GM12892 (cell line): ENCODE results near the gene NCOR1.
"Not testable (repeated sequence)": the region's sequence is repeated elsewhere in the genome, so short reads cannot be mapped to it uniquely, and the experiment has no call there.

Experiments
- DNase-seq: peaks from one replicate; pipeline ENCODE4 v3.0.0; 2011; ENCODE audit not compliant: insufficient read length
- FAIRE-seq: peaks from 2 replicates; lab custom pipeline; 2011; peaks lifted over from hg19 to GRCh38; lab: Jason Lieb, UNC
- POLR2A ChIP-seq: IDR thresholded peaks from 2 replicates; pipeline ENCODE4 v1.6.1; 2011; ENCODE audit warnings: low read depth, low read length, control low read depth
- POLR2AphosphoS5 ChIP-seq: IDR thresholded peaks from 2 replicates; pipeline ENCODE4 v1.6.1; 2011; ENCODE audit warnings: low read depth, low read length, control low read depth
- TAF1 ChIP-seq: IDR thresholded peaks from 2 replicates; pipeline ENCODE4 v1.6.1; 2011; ENCODE audit warnings: low read depth, mild to moderate bottlenecking, control low read depth, low read length, borderline replicate concordance

NCOR1 gene

DNA sequence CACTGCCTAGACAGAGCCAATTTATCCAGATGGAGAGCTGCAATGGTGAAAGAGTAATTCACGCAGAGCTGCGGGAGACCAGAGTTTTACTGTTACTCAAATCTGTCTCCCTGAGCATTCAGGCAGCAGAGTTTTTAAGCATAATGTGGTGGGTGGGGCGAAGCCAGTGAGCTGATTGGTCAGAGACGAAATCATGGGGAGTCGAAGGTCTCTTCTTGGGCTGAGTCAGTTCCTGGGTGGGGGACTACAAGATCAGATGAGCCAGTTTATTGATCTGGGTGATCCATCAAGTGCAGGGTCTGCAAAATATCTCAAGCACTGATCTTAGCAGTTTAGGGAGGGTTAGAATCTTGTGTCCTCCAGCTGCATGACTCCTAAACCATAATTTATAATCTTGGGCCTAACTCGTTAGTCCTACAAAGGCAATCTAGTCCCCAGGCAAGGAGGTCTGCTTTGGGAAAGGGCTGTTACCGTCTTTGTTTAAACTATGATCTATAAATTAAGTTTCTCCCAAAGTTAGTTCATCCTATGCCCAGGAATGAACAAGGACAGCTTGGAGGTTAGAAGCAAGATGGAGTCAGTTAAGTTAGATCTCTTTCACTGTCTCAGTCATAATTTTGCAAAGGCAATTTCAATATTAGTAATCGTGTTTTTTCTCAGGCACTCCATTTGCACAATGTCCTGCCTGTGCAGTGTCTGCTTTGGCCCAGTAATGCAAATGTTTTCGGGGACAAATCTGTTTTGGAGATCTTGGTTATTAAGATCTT, 28.6 kb upstream of the NCOR1 start:
- DNase-seq (no peak), FAIRE-seq (no peak)
- TF ChIP-seq TAF1 (no peak), POLR2AphosphoS5 (no peak), POLR2A (no peak)

DNA sequence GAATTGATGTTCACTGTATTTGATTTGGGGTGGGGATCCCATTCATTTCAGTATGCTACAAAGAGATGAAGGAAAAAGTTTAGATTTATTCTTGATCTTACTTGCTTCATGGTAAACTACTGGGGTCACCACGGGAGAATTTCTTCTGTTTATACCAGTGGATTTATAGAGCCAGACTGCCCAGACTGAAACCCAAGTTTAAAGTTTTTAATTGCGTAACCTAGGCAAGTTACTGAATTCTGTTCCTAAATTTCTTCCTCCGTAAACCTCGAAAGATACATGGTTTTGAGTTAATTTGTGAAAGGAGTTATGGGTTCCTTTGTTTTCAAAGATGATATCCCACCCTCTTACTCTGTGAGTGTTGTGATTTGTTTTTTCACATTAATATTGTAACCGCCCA, 28.1 kb upstream of the NCOR1 start:
- DNase-seq: no peak
- TF ChIP-seq POLR2AphosphoS5: no peak
- TF ChIP-seq POLR2A: no peak
- TF ChIP-seq TAF1: no peak
- FAIRE-seq: no peak

DNA sequence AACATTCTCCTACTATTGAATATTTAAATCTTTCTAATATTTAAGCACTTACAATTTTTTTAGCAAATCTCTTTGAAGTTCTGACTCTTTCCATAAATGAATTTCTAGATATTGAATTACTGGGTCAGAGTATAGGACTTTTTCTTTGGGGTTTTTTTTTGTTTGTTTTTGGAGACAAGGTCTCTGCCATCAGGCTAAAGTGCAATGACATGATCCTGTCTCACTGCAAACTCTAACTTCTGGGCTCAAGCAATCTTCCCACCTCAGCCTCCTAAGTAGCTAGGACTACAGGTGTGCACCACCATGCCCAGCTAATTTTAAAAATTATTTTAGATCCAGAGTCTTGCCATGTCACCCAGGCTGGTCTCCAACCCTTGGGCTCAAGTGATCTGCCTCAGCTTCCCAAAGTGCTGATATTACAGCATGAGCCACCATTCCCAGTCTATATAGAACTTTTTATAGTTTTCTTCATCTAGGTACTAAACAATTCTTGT, 26.6 kb upstream of the NCOR1 start:
- DNase-seq (no peak), FAIRE-seq (no peak)
- TF ChIP-seq POLR2AphosphoS5 (no peak), POLR2A (no peak), TAF1 (no peak)

DNA sequence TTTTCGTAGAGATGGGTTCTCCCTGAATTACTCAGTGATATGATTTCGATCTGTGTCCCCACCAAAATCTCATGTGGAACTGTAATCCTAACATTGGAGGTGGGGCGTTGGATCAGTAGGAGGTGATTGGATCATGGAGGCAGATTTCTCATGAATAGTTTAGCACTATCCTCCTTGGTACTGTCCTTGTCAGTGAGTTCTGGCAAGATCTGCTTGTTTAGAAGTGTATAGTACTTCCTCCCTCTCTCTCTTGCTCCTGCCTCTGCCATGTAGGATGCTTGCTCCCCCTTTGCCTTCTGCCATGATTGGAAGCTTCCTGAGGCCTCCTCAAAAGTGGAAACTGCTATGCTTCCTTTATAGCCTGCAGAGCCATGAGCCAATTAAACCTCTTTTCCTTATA, 24.6 kb upstream of the NCOR1 start:
- no peak for TF ChIP-seq POLR2AphosphoS5
- no peak for TF ChIP-seq TAF1
- no peak for TF ChIP-seq POLR2A
- DNase-seq (no peak), FAIRE-seq (no peak)

DNA sequence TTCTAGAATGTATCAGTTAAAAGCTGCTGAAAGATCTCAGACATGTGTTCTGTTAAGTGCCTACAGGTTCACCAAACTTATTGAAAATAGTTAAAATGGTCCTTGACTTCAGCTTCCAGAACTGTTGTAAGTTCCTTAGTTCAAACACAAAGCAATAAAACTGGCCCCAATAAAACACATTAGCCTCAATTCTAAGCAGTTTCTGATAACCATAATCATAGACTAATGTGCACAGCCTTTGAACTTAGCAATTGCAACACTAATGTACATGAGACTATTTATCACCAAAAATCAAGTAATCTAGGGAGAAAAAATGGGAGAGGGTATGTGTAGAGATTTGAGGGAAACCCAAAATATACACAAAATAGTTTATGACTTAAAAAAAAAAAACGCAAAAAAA, 17.1 kb upstream of the NCOR1 start:
- TF ChIP-seq POLR2AphosphoS5: no peak
- no peak for TF ChIP-seq TAF1
- no peak for TF ChIP-seq POLR2A
- no peak for FAIRE-seq
- DNase-seq: no peak

DNA sequence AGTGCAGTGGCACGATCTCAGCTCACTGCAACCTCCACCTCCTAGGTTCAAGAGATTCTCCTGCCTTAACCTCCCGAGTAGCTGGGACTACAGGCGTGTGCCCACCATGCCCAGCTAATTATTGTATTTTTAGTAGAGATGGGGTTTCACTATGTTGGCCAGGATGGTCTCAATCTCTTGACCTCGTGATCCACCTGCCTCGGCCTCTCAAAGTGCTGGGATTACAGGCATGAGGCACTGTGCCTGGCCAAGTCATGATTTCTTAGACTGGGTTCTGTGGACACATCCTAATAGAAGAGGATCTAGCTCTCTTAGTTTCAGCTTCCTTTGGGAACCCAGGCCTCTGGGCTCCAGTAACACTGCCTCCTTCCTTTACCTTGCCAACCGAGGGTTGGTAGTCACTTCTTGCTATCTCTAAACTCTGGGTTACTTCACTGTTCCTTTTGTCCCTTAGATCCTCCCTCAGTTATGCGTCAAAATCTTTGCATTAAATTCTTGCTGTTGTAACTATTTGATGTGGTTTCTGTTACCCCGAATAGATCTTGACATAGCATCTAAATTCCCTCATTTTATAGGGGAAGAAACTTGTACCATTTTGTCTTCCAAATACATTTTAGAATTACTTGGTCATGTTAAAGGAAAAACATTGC, 14.7 kb upstream of the NCOR1 start:
- FAIRE-seq, DNase-seq: not testable (repeated sequence)

DNA sequence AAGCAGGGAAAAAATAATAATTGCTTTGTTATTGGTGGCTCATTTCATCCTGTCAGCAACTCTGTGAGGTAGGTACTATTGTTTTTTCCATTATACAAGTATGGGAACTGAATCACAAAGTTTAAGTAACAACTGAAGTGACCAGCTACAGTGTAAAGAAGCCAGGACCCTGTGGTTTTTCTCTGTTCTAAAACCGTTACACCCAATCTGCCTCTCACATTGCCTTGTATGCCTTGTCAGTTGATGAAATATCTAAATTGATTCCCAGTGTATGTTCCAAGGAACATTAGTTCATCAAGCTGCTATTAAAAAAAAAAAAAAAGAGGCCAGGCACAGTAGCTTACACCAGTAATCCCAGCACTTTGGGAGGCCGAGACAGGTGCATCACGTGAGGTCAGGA, 7.1 kb upstream of the NCOR1 start:
- TF ChIP-seq POLR2A: no peak
- no peak for TF ChIP-seq POLR2AphosphoS5
- FAIRE-seq (no peak), DNase-seq (no peak)

DNA sequence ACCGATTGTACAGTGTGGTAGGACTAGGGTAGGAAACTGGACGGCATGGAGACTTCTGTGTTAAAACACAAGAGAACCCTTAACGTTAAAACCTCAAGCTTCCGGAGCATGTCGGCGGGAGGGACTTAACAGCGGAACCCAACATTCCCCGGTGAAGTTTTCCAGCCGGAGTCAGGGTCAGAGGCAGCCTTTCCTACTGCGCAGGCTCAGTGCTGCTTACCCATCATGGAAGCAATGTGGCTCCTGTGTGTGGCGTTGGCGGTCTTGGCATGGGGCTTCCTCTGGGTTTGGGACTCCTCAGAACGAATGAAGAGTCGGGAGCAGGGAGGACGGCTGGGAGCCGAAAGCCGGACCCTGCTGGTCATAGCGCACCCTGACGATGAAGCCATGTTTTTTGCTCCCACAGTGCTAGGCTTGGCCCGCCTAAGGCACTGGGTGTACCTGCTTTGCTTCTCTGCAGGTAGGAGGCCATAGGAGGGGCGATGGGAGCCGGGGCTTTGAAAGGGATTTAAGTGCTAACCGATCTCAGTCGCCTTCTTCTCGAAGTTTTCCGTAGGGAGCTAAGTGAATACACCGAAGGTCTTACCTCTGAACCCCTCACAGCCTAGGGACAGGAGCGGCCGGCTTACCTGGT, 1.8 kb upstream of the NCOR1 start, which contains the start of gene PIGL:
TSS of gene PIGL (plus strand) at position 209 of the 634 bp plus-strand sequence. CDS start at position 226, 17 bp downstream.
- TF ChIP-seq POLR2AphosphoS5: peak; percentile 97
- TF ChIP-seq TAF1: peak; percentile 96
- TF ChIP-seq POLR2A: peak; percentile 98
- FAIRE-seq (peak; percentile 94), DNase-seq (peak; percentile 52)

DNA sequence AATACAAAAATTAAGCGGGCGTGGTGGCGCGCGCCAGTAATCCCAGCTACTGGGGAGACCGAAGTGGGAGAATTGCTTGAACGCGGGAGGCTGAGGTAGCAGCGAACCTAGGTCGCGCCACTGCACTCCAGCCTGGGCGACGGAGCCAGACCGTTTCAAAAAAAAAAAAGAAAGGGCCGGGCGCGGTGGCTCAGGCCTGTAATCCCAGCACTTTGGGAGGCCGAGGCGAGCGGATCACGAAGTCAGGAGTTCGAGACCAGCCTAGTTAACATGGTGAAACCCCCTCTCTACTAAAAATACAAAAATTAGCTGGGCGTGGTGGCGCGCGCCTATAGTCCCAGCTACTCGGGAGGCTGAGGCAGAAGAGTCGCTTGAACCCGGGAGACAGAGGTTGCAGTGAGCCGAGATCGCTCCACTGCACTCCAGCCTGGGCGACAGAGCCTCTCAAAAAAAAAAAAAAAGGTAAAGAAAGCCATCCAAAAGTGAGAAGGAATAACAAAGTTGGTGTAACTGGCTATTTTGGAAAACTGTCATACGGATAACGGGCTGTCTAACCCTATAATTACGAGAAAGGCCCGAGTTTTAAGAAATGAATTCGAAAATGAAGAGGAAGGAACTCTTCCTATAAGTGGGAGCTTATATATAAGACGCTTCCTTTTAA, 1.1 kb upstream of the NCOR1 start:
- not testable (repeated sequence) for FAIRE-seq, DNase-seq

DNA sequence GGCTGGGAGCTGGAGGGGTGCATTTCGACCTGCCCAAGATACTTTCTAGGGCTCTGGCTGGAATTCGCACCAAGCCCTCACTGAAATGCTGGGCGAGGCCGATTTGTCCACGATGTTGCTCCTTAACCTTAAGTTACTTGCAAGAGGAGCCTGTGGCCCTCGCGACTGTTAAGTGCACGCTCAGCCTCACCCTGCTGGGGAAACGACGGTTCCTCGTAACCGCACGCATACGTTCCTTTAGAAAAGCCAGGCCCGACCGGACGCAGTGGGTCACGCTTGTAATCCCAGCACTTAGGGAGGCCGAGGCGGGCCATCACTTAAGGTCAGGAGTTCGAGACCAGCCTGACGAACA, 607 bp upstream of the NCOR1 start:
- DNase-seq (peak; percentile 27), FAIRE-seq (no peak)

DNA sequence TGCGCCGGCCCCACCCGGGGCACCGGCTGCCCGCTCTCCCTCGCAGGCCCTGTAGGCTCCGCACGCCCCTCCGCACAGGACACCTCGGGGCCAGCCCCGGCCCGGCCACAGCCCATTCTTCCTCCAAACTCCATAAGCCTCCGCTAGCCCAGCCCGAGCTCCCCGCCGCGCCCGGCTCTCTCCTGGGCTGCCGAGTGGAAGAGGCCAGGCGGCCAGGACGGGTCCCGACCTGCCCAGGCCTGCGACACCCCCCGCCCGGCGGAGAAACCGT, 397 bp downstream of the NCOR1 start:
- DNase-seq (peak; percentile 32), FAIRE-seq (no peak)
- TF ChIP-seq POLR2A (no peak), TAF1 (no peak), POLR2AphosphoS5 (no peak)

More for the DNA sequence above, 607 bp upstream of the NCOR1 start:
- TF ChIP-seq TAF1: no peak
- no peak for TF ChIP-seq POLR2AphosphoS5
- no peak for TF ChIP-seq POLR2A
